Calu3 (cell line): Measurements from ENCODE around the gene FCN3. TPM values are rescaled to one million over a fixed set of nuclear protein-coding genes. Genes with fewer than 3 reads are reported as not detected.

Experiments used
- BruUV-seq: library from RNA; stranded (reverse); fragments of 400-500 nt; replicated peaks from 2 replicates; lab custom pipeline; 2021; lab: Mats Ljungman, UMichigan
- CTCF ChIA-PET: fragments of 300-600 bp; sonication (Branson Sonifier 250); formaldehyde crosslinking; loops from one replicate; lab custom pipeline; 2022; ENCODE audit warnings: antibody characterized with exemption; lab: Charles Lee
- DNase-seq: peaks from one replicate; pipeline ENCODE4 v3.0.0; 2022
- H3K27ac Mint-ChIP-seq: one replicate; pipeline ENCODE4 v1.8.0; 2022; ENCODE audit warnings: mixed read lengths; ENCODE audit not compliant: unreplicated experiment
- H3K27me3 Mint-ChIP-seq: one replicate; pipeline ENCODE4 v1.8.0; 2022; ENCODE audit warnings: mixed read lengths; ENCODE audit not compliant: unreplicated experiment
- H3K36me3 Mint-ChIP-seq: one replicate; pipeline ENCODE4 v1.8.0; 2022; ENCODE audit warnings: mild to moderate bottlenecking, moderate library complexity, mixed read lengths; ENCODE audit not compliant: insufficient read depth, unreplicated experiment
- H3K4me1 Mint-ChIP-seq: one replicate; pipeline ENCODE4 v1.8.0; 2022; ENCODE audit warnings: mild to moderate bottlenecking, low read depth, mixed read lengths; ENCODE audit not compliant: unreplicated experiment
- H3K4me3 Mint-ChIP-seq: one replicate; pipeline ENCODE4 v1.8.0; 2022; ENCODE audit warnings: mild to moderate bottlenecking, low read depth, moderate library complexity, mixed read lengths; ENCODE audit not compliant: unreplicated experiment
- H3K9me3 Mint-ChIP-seq: one replicate; pipeline ENCODE4 v1.8.0; 2022; ENCODE audit warnings: low read depth, mixed read lengths; ENCODE audit not compliant: unreplicated experiment
- CTCF ChIP-seq: fragments of 200-600 bp; IDR thresholded peaks from one replicate; pipeline ENCODE4 v1.8.0; 2022; ENCODE audit warnings: antibody characterized with exemption; ENCODE audit not compliant: unreplicated experiment
- intact Hi-C: fragments of 100-400 bp; cut with micrococcal nuclease; formaldehyde crosslinking; loops from one replicate; pipeline ENCODE4 v1.10.0; 2022; ENCODE audit not compliant: unreplicated experiment
- total RNA-seq: library from RNA; stranded (reverse); gene quantifications from 2 replicates; pipeline ENCODE4 v1.2.3, GENCODE V29; 2022

Gene FCN3
- total RNA-seq, 1 experiment from 2014 or later = not detected

GRCh38 chr1:27351541-27352107 is 23.0 kb downstream of the FCN3 start:
- Mint-ChIP-seq H3K4me1 (peaks cover 16% of the 10 kb centered on the region), H3K36me3 (peaks cover 29% of the 10 kb centered on the region), H3K27me3 (no peaks in the 10 kb centered on the region), H3K27ac (no peak overlapping the region), H3K4me3 (no peak overlapping the region), H3K9me3 (no peaks in the 10 kb centered on the region)
- intact Hi-C loops = no loop called here
- CTCF ChIA-PET = no interaction called here
- no peak for TF ChIP-seq CTCF
- no peak for DNase-seq
- no TSS peak for BruUV-seq

DNA sequence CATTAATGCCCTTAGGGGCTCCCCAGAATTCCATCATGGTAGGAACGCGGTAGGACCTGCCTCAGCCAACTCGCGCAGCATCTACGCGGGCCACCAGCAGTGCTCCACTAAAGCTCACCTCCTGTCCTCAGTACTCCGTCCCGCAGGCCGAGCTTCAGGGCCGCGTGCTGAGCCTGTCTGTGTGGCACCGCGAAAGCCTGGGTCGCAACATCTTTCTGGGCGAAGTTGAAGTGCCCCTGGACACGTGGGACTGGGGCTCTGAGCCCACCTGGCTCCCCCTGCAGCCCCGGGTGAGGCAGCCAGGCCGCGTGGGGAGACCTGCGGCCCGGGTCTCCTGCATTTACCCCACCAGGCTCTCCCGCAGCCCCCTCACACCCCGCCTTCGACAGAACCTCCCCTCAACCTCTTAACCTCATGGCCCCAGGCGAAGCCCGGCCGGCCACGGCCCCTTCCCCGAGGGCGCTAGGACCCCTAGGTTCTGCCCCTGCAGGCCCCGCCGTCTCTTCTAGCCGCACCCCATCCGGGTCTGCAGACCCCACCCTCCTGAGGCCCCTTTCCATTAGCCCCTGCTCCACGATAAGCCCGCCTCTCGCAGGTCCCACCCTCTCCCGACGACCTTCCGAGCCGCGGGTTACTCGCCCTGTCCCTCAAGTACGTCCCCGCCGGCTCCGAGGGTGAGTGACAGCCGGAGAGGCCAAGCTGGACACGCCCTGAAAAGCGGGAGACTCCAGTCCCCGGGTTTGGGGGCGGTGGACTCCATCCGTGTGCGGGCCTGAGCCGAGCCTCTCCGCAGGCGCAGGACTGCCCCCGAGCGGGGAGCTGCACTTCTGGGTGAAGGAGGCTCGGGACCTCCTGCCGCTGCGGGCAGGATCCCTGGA is 23.7 kb downstream of the FCN3 start:
- CTCF ChIA-PET = interaction anchor here (0.6 kb wide), 1 partner anchor 707 kb away, joined by 3 read pairs; no protein-coding TSS in a partner anchor
- intact Hi-C loops = no loop called here
- Mint-ChIP-seq H3K4me3 (no peak overlapping the region), H3K36me3 (peaks cover 34% of the 10 kb centered on the region), H3K27ac (no peak overlapping the region), H3K27me3 (no peaks in the 10 kb centered on the region), H3K4me1 (peaks cover 16% of the 10 kb centered on the region), H3K9me3 (no peaks in the 10 kb centered on the region)
- no peak for DNase-seq
- BruUV-seq = no TSS peak
- no peak for TF ChIP-seq CTCF

DNA sequence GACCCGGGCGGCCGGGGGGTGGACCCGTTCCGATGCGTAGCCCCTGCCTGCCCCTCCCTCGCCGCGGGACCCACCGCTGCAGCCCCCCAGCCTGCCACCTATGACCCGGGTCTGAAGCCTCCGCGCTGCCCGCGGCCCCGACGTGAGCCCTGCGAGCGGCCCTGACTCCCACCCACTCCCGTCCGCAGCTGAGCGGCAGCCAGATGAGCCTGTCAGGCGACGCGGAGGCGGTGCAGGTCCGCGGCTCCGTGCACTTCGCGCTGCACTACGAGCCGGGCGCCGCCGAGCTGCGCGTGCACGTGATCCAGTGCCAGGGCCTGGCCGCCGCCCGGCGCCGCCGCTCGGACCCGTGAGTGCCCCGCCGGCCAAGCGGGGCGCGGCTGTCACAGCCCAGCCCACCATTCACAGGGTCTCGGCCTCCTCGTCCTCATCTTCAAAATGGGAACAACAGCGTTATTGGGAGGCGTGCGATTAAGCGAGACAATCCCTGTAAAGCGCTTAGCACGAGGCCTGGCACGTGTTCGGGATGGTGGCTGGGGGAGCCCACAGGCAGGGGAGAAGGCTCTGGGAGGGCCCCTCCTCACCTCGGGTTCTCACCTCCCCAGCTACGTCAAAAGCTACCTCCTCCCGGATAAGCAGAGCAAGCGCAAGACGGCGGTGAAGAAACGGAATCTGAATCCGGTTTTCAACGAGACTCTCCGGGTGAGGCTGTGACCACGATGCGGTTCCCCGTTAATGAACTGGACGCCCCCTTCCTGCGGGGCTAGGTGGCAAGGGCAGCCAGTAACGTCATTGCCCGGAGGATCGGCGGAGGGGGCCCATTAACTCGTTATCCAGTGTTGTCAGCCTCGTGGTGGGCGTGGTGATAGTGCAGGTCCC is 24.6 kb downstream of the FCN3 start:
- Mint-ChIP-seq H3K4me1 (peaks cover 16% of the 10 kb centered on the region), H3K27me3 (no peaks in the 10 kb centered on the region), H3K27ac (no peak overlapping the region), H3K36me3 (peaks cover 36% of the 10 kb centered on the region), H3K4me3 (no peak overlapping the region), H3K9me3 (no peaks in the 10 kb centered on the region)
- CTCF ChIA-PET = interaction anchor here (0.6 kb wide), 1 partner anchor 706 kb away, joined by 3 read pairs; no protein-coding TSS in a partner anchor
- intact Hi-C loops = no loop called here
- BruUV-seq = no TSS peak
- DNase-seq = no peak
- no peak for TF ChIP-seq CTCF
